IMR-90 (cell line): ENCODE results near the gene PDCD1LG2. TPM values are rescaled to one million over a fixed set of nuclear protein-coding genes. Genes with fewer than 3 reads are reported as not detected.

Experiments used
- ATAC-seq: fragments of 200-7000 bp; cut with Tn5 transposase; 2 replicates; pipeline ENCODE4 v1.9.1; 2020; ENCODE audit warnings: low read depth, mild to moderate bottlenecking, moderate library complexity
- BruUV-seq: library from RNA; stranded (reverse); fragments of 400-500 nt; replicated peaks from 2 replicates; lab custom pipeline; 2021; lab: Mats Ljungman, UMichigan
- CTCF ChIA-PET: fragments of 300-600 bp; formaldehyde crosslinking; extraction: SDS; loops from one replicate; lab custom pipeline; 2021; ENCODE audit warnings: antibody characterized with exemption; lab: Yijun Ruan, JAX
- POLR2A ChIA-PET: fragments of 300-600 bp; sonication (Branson Sonifier 250); formaldehyde crosslinking; loops from one replicate; lab custom pipeline; 2022; ENCODE audit warnings: antibody characterized with exemption; ENCODE audit not compliant: unreplicated experiment; lab: Charles Lee
- DNase-seq: peaks from one replicate; pipeline ENCODE4 v3.0.0; 2013
- H2AFZ ChIP-seq: replicated peaks from 2 replicates; pipeline ENCODE3; 2013; ENCODE audit warnings: low read length, mild to moderate bottlenecking; ENCODE audit not compliant: poor library complexity
- H2AK5ac ChIP-seq: 2 replicates; pipeline ENCODE4 v1.6.1; 2013; ENCODE audit warnings: low read depth, low read length, inconsistent platforms
- H2AK9ac ChIP-seq: replicated peaks from 2 replicates; pipeline ENCODE3; 2013; ENCODE audit warnings: mild to moderate bottlenecking, low read depth, low read length, moderate library complexity; ENCODE audit not compliant: poor library complexity
- H2BK120ac ChIP-seq: 2 replicates; pipeline ENCODE4 v1.6.1; 2013; ENCODE audit warnings: low read depth, low read length, inconsistent platforms
- H2BK15ac ChIP-seq: 3 replicates; pipeline ENCODE4 v1.6.1; 2013; ENCODE audit warnings: low read depth, low read length, inconsistent platforms
- H2BK20ac ChIP-seq: 2 replicates; pipeline ENCODE4 v1.6.1; 2013; ENCODE audit warnings: low read depth, mild to moderate bottlenecking, inconsistent platforms, low read length, moderate library complexity
- H2BK5ac ChIP-seq: 2 replicates; pipeline ENCODE4 v1.6.1; 2013; ENCODE audit warnings: mild to moderate bottlenecking, low read depth, low read length, inconsistent platforms; ENCODE audit not compliant: poor library complexity, severe bottlenecking
- H3K14ac ChIP-seq: replicated peaks from 2 replicates; pipeline ENCODE4 v1.6.1; 2013; ENCODE audit warnings: low read depth, low read length, inconsistent platforms
- H3K18ac ChIP-seq: 2 replicates; pipeline ENCODE4 v1.6.1; 2013; ENCODE audit warnings: low read depth, low read length, control low read depth
- H3K23ac ChIP-seq: 2 replicates; pipeline ENCODE4 v1.6.1; 2013; ENCODE audit warnings: low read depth, low read length, inconsistent platforms
- H3K27ac ChIP-seq: 2 replicates; pipeline ENCODE4 v1.5.1; 2013; ENCODE audit warnings: mild to moderate bottlenecking, control low read depth, low read length; ENCODE audit not compliant: insufficient read depth
- H3K27me3 ChIP-seq: 2 replicates; pipeline ENCODE4 v1.6.1; 2013; ENCODE audit warnings: low read length; ENCODE audit not compliant: control insufficient read depth, insufficient read depth
- H3K36me3 ChIP-seq: 2 replicates; pipeline ENCODE4 v1.6.1; 2013; ENCODE audit warnings: low read length, mixed read lengths; ENCODE audit not compliant: control insufficient read depth, insufficient read depth
- H3K4ac ChIP-seq: 2 replicates; pipeline ENCODE4 v1.6.1; 2013; ENCODE audit warnings: low read depth, low read length, inconsistent platforms
- H3K4me1 ChIP-seq: 2 replicates; pipeline ENCODE4 v1.6.1; 2013; ENCODE audit warnings: low read length, mixed read lengths; ENCODE audit not compliant: control insufficient read depth, insufficient read depth
- H3K4me2 ChIP-seq: 2 replicates; pipeline ENCODE4 v1.6.1; 2013; ENCODE audit warnings: low read depth, mild to moderate bottlenecking, control low read depth, low read length, moderate library complexity
- H3K4me3 ChIP-seq: 2 replicates; pipeline ENCODE4 v1.5.1; 2013; ENCODE audit warnings: low read depth, mild to moderate bottlenecking, control low read depth, low read length, moderate library complexity; ENCODE audit not compliant: insufficient read depth
- H3K56ac ChIP-seq: 2 replicates; pipeline ENCODE4 v1.6.1; 2013; ENCODE audit warnings: low read length, inconsistent platforms; ENCODE audit not compliant: insufficient read depth; ENCODE audit errors: extremely low read depth
- H3K79me1 ChIP-seq, 2 experiments: 2 replicates each; pipeline ENCODE4 v1.6.1; 2013; ENCODE audit warnings: low read length in 2 of 2, inconsistent platforms in 1 of 2, low read depth in 1 of 2
- H3K9ac ChIP-seq: 2 replicates; pipeline ENCODE4 v1.6.1; 2013; ENCODE audit warnings: low read depth, low read length, control low read depth
- H3K9me1 ChIP-seq: 2 replicates; pipeline ENCODE4 v1.6.1; 2013; ENCODE audit warnings: low read length, inconsistent platforms; ENCODE audit not compliant: insufficient read depth
- H3K9me3 ChIP-seq: 2 replicates; pipeline ENCODE4 v1.6.1; 2013; ENCODE audit warnings: low read length; ENCODE audit not compliant: control insufficient read depth, insufficient read depth
- H4K20me1 ChIP-seq: 2 replicates; pipeline ENCODE4 v1.6.1; 2013; ENCODE audit warnings: low read length, inconsistent platforms; ENCODE audit not compliant: insufficient read depth
- H4K5ac ChIP-seq: 2 replicates; pipeline ENCODE4 v1.6.1; 2013; ENCODE audit warnings: mild to moderate bottlenecking, low read depth, low read length, control low read depth
- H4K8ac ChIP-seq, 2 experiments: 2 replicates each; pipeline ENCODE4 v1.6.1; 2013; ENCODE audit warnings: low read depth in 2 of 2, low read length in 2 of 2, control low read depth in 1 of 2, inconsistent platforms in 1 of 2
- H4K91ac ChIP-seq: 2 replicates; pipeline ENCODE4 v1.6.1; 2013; ENCODE audit warnings: low read depth, low read length, inconsistent platforms; ENCODE audit not compliant: insufficient read depth
- BHLHE40 ChIP-seq: fragments of 150-350 bp; IDR thresholded peaks from 2 replicates; pipeline ENCODE4 v1.6.1; 2016; ENCODE audit warnings: mild to moderate bottlenecking, low read depth, low read length
- CEBPB ChIP-seq: IDR thresholded peaks from 2 replicates; pipeline ENCODE4 v1.6.1; 2012; ENCODE audit warnings: low read depth, low read length, improper control_type of control experiment
- CHD1 ChIP-seq: IDR thresholded peaks from 2 replicates; pipeline ENCODE4 v1.6.1; 2012; ENCODE audit warnings: low read depth, low read length, improper control_type of control experiment
- ELK1 ChIP-seq: fragments of 150-350 bp; IDR thresholded peaks from 2 replicates; pipeline ENCODE4 v1.6.1; 2016; ENCODE audit warnings: low read depth, mild to moderate bottlenecking, low read length, moderate library complexity, borderline replicate concordance
- FOS ChIP-seq: fragments of 150-350 bp; IDR thresholded peaks from 2 replicates; pipeline ENCODE4 v1.6.1; 2016; ENCODE audit warnings: low read depth, low read length
- MAFK ChIP-seq: IDR thresholded peaks from 2 replicates; pipeline ENCODE4 v1.6.1; 2012; ENCODE audit warnings: low read depth, low read length, improper control_type of control experiment
- MAZ ChIP-seq: IDR thresholded peaks from 2 replicates; pipeline ENCODE4 v1.6.1; 2012; ENCODE audit warnings: low read depth, mild to moderate bottlenecking, low read length, improper control_type of control experiment, moderate library complexity, borderline replicate concordance
- MXI1 ChIP-seq: IDR thresholded peaks from 2 replicates; pipeline ENCODE4 v1.6.1; 2012; ENCODE audit warnings: low read depth, mild to moderate bottlenecking, low read length, moderate library complexity, borderline replicate concordance
- NFE2L2 ChIP-seq: fragments of 150-350 bp; IDR thresholded peaks from 2 replicates; pipeline ENCODE4 v1.6.1; 2016; ENCODE audit warnings: low read depth, mild to moderate bottlenecking, low read length
- POLR2A ChIP-seq: IDR thresholded peaks from 2 replicates; pipeline ENCODE4 v1.6.1; 2012; ENCODE audit warnings: mild to moderate bottlenecking, low read depth, low read length
- RAD21 ChIP-seq: IDR thresholded peaks from 2 replicates; pipeline ENCODE4 v1.6.1; 2012; ENCODE audit warnings: low read length, improper control_type of control experiment
- RCOR1 ChIP-seq: IDR thresholded peaks from 2 replicates; pipeline ENCODE4 v1.6.1; 2012; ENCODE audit warnings: mild to moderate bottlenecking, low read length, improper control_type of control experiment; ENCODE audit not compliant: insufficient replicate concordance
- RFX5 ChIP-seq: IDR thresholded peaks from 2 replicates; pipeline ENCODE4 v1.8.0; 2012; ENCODE audit warnings: low read depth, mild to moderate bottlenecking, low read length, moderate library complexity
- SMC3 ChIP-seq: fragments of 150-350 bp; IDR thresholded peaks from 2 replicates; pipeline ENCODE4 v1.6.1; 2016; ENCODE audit warnings: low read depth, mild to moderate bottlenecking, antibody characterized with exemption, low read length, moderate library complexity
- WGBS, 2 experiments: methylation state at CpG; one replicate each; pipeline versions ENCODE4 v1.1.5 to v1.1.7; 2013; ENCODE audit warnings: missing lambda C conversion rate in 2 of 2; ENCODE audit not compliant: insufficient read length in 1 of 2; ENCODE audit errors: extremely low coverage in 2 of 2; 5-methylcytosine and 5-hydroxymethylcytosine counted together
- dilution Hi-C: fragments of 300-500 bp; cut with HindIII; formaldehyde crosslinking; loops from one replicate; pipeline ENCODE4 v1.14.3; 2018; ENCODE audit warnings: low sequenced_read_pairs; ENCODE audit not compliant: unreplicated experiment
- in situ Hi-C: fragments of 300-500 bp; cut with MboI; formaldehyde crosslinking; loops from 3 replicates; pipeline ENCODE4 v1.14.3; 2019; ENCODE audit warnings: low sequenced_read_pairs, inconsistent platforms, mixed read lengths
- intact Hi-C: fragments of 100-400 bp; cut with micrococcal nuclease; formaldehyde crosslinking; loops from 2 replicates; pipeline ENCODE4 v1.10.0; 2022
- polyA plus RNA-seq, 3 experiments: library from polyadenylated mRNA; depleted of rRNA; stranded (reverse); fragments of >200 nt; gene quantifications; 2 replicates each; pipeline ENCODE4 v1.2.3, GENCODE V29; 2012; ENCODE audit warnings: low replicate concordance in 1 of 3
- total RNA-seq: library from RNA; depleted of rRNA; stranded (reverse); fragments of >200 nt; gene quantifications from 2 replicates; pipeline ENCODE4 v1.2.3, GENCODE V29; 2012
- TF ChIP-seq, protein P1 (sequence below): conservative IDR thresholded peaks from 2 replicates; pipeline ENCODE4 v1.5.1; 2012; ENCODE audit warnings: mild to moderate bottlenecking, low read depth, low read length, improper control_type of control experiment
- TF ChIP-seq, protein P2 (sequence below): fragments of 150-350 bp; IDR thresholded peaks from 2 replicates; pipeline ENCODE4 v1.6.1; 2017; ENCODE audit warnings: mild to moderate bottlenecking, antibody characterized with exemption, low read length, low read depth

Gene PDCD1LG2
- total and polyA plus RNA-seq, 2 of the 4 experiments (the other 2 are of a cell fraction), result 17.5 to 33.3 TPM

DNA sequence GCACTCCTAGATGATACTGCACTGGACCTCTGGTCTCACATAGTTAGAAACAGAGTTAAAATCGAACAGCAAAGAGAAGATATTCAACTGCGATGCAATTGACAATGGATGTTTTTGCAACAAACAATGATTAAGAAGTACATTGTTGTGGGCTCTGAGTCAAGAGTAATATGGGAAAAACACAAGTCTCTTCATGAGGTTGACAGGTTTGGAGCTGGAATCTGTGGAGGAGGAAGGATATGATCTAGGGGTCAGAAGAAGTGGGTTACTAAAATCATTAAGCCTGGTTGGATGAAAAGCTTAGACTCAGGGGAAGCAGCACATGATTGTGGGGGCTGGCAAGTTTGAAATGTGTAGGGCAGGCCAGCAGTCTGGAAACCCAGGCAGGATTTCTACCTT, 53.1 kb downstream of the PDCD1LG2 start:
- intact Hi-C loops (no loop called here), dilution Hi-C loops (no loop called here), in situ Hi-C loops (loop anchor here (10.0 kb wide), 1 partner anchor 59 kb away; no protein-coding TSS in a partner anchor)
- no peaks in the 10 kb centered on the region for H3K9me3 ChIP-seq
- no peak overlapping the region for H4K8ac ChIP-seq
- H3K23ac ChIP-seq, result peak overlapping the region; percentile 40; the same call in 1 of the 2 replicates
- H3K14ac ChIP-seq, result no peak overlapping the region; the same call in 1 of the 2 replicates
- H2BK20ac ChIP-seq, result peak overlapping the region; percentile 45; the same call in 1 of the 2 replicates
- no peak overlapping the region for H2BK15ac ChIP-seq
- H2BK5ac ChIP-seq, result peak overlapping the region; percentile 23
- no peak overlapping the region; the same call in 1 of the 2 replicates for H3K4ac ChIP-seq
- no peak overlapping the region for H3K4me3 ChIP-seq
- DNase-seq (no peak), ATAC-seq (no peak)
- no peak for TF ChIP-seq CHD1
- no peak for TF ChIP-seq RCOR1
- TF ChIP-seq CEBPB, result no peak
- TF ChIP-seq BHLHE40, result no peak
- TF ChIP-seq, protein P1, sequence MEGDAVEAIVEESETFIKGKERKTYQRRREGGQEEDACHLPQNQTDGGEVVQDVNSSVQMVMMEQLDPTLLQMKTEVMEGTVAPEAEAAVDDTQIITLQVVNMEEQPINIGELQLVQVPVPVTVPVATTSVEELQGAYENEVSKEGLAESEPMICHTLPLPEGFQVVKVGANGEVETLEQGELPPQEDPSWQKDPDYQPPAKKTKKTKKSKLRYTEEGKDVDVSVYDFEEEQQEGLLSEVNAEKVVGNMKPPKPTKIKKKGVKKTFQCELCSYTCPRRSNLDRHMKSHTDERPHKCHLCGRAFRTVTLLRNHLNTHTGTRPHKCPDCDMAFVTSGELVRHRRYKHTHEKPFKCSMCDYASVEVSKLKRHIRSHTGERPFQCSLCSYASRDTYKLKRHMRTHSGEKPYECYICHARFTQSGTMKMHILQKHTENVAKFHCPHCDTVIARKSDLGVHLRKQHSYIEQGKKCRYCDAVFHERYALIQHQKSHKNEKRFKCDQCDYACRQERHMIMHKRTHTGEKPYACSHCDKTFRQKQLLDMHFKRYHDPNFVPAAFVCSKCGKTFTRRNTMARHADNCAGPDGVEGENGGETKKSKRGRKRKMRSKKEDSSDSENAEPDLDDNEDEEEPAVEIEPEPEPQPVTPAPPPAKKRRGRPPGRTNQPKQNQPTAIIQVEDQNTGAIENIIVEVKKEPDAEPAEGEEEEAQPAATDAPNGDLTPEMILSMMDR, result no peak
- no peak for TF ChIP-seq RFX5
- TF ChIP-seq SMC3, result no peak
- TF ChIP-seq POLR2A, result no peak
- TF ChIP-seq, protein P2, sequence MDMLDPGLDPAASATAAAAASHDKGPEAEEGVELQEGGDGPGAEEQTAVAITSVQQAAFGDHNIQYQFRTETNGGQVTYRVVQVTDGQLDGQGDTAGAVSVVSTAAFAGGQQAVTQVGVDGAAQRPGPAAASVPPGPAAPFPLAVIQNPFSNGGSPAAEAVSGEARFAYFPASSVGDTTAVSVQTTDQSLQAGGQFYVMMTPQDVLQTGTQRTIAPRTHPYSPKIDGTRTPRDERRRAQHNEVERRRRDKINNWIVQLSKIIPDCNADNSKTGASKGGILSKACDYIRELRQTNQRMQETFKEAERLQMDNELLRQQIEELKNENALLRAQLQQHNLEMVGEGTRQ, result no peak
- TF ChIP-seq MAFK, result no peak
- no peak for TF ChIP-seq NFE2L2
- TF ChIP-seq ELK1, result no peak
- TF ChIP-seq MXI1, result no peak
- TF ChIP-seq MAZ, result no peak
- no peak for TF ChIP-seq FOS
- TF ChIP-seq RAD21, result no peak
- H4K5ac ChIP-seq, result no peak overlapping the region
- no peaks in the 10 kb centered on the region for H3K27me3 ChIP-seq
- no peak overlapping the region for H3K4me2 ChIP-seq
- H3K56ac ChIP-seq, result no peak overlapping the region
- H3K9ac ChIP-seq, result no peak overlapping the region
- peak overlapping the region; percentile 51; the same call in 1 of the 2 replicates for H2BK120ac ChIP-seq
- H3K18ac ChIP-seq, result peak overlapping the region; percentile 41; the same call in 1 of the 2 replicates
- H3K4me1 ChIP-seq, result peaks cover 3% of the 10 kb centered on the region; the same call in 1 of the 2 replicates
- no peak overlapping the region for H3K27ac ChIP-seq
- ChIA-PET POLR2A (no interaction called here), CTCF (interaction anchor here (0.6 to 1.7 kb wide), 2 partner anchors 11 to 709 kb away, joined by 4 read pairs; no protein-coding TSS in a partner anchor)
- BruUV-seq, result no TSS peak
- no peak overlapping the region for H2AK5ac ChIP-seq
- 100% methylated on average over 2 of the region's 2 CpGs; no CpG with 5 or more reads in 1 of the 2 experiments for WGBS, 2 experiments
- no peak overlapping the region for H2AK9ac ChIP-seq
- 0 out of 2 replicates have a peak, but pooled peaks cover 2% of the 10 kb centered on the region for H3K9me1 ChIP-seq
- no peak overlapping the region for H4K91ac ChIP-seq
- H4K20me1 ChIP-seq, result no peaks in the 10 kb centered on the region
- H3K79me1 ChIP-seq, result peaks cover 3 to 6% of the 10 kb centered on the region in 2 experiments; a peak in 2 of 4 replicates
- peaks cover 11% of the 10 kb centered on the region for H3K36me3 ChIP-seq
- H2AFZ ChIP-seq, result no peak overlapping the region
